GM21619 (cell line): Measurements from ENCODE around the gene NUP37.

ENCODE experiments used
- ATAC-seq: cut with Tn5 transposase; IDR thresholded peaks from one replicate; pipeline ENCODE4 v1.9.1; 2021; ENCODE audit not compliant: unreplicated experiment

NUP37 gene

GRCh38 chr12:102033991-102034745, 85.7 kb downstream of the NUP37 start:
- no peak for ATAC-seq

- no peak for ATAC-seq
Measured at GRCh38 chr12:102031852-102032251, 88.1 kb downstream of the NUP37 start.

GRCh38 chr12:102029141-102029540, 90.8 kb downstream of the NUP37 start:
- no peak for ATAC-seq

GRCh38 chr12:102026728-102027127, 93.2 kb downstream of the NUP37 start:
- ATAC-seq, result no peak

GRCh38 chr12:102024765-102025164, 95.1 kb downstream of the NUP37 start:
- no peak for ATAC-seq

- ATAC-seq, result no peak
Measured at GRCh38 chr12:102023343-102023930, 96.5 kb downstream of the NUP37 start.
